Measurements from ENCODE around the gene PRCD. TPM values are rescaled to one million over a fixed set of nuclear protein-coding genes. Genes with fewer than 3 reads are reported as not detected.
A peak's percentile ranks its signal among the peaks of the same experiment; 100 is the strongest.

PRCD gene
- total RNA-seq (1 to 10 TPM; 3.2 to 3.8 TPM), polyA plus RNA-seq (ENCODE audit: insufficient read depth, low read depth, low replicate concordance) (4.6 TPM)
- long read RNA-seq, donor 1, partial matches to known transcripts, result 153 of 177 reads
- long read RNA-seq, donor 1, other reads (novel, unspliced or antisense), result 24 of 177 reads
- long read RNA-seq, donor 2, result 0 reads

GRCh38 chr17:76539631-76540271 is at the start of gene PRCD:
TSS of gene PRCD (plus strand) at chr17:76540044. CDS start at chr17:76540142, 98 bp downstream.
- H3K27ac ChIP-seq, result no peak within 1 kb of the TSS
- DNase-seq, result no peak
- H3K4me3 ChIP-seq, result no peak within 1 kb of the TSS
- WGBS, 2 donors, result 79 to 80% methylated on average over 12 to 21 of the region's 22 CpGs
- H3K36me3 ChIP-seq (ENCODE audit: low read depth, missing control alignments), result no peaks in the 10 kb centered on the region
- TF ChIP-seq POLR2A (IDR thresholded peaks at IDR 0.05) (no peak), CTCF (IDR thresholded peaks at IDR 0.05) (no peak)
- H3K27me3 ChIP-seq, result no peaks in the 10 kb centered on the region
- no peaks in the 10 kb centered on the region for H3K9me3 ChIP-seq
- intact Hi-C loops (cut with DNase I; ENCODE audit: low total_unique reads), result no loop called here
- H3K4me1 ChIP-seq, result peaks cover 42% of the 10 kb centered on the region

DNA sequence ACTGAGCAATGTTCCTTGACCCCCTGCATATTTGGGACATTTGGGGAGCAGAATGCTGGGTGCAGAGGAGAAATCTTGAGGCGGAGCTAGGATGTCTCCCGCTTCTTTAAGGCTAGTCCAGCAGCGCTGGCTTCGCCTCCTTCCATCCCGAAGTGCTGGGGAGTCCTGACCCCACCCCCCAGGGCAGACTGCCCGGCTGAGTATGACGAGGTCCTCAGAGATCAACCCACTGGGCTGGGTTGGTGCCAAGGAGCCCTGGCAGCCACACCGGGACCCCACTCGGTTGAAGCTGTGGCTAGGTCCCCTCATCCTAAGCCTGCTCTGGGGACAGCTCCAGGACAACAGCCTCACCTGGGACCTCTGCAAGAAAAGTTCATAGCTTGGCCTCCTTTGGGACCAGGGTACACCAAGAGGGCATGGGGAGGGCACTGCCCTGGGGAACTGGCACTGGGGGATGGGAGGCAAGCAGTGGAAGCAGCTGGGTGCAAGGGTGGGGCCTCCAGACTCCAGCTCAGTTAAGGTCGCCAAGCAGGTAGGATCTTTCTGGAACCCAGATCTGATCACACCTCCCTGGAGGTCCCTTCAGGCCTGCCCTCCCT is 49.6 kb upstream of the PRCD start:
- intact Hi-C loops (cut with DNase I; ENCODE audit: low total_unique reads), result no loop called here
- Histone ChIP-seq H3K36me3 (ENCODE audit: low read depth, missing control alignments) (no peaks in the 10 kb centered on the region), H3K4me1 (peaks cover 12% of the 10 kb centered on the region), H3K9me3 (no peaks in the 10 kb centered on the region), H3K4me3 (no peak overlapping the region), H3K27me3 (no peaks in the 10 kb centered on the region), H3K27ac (no peak overlapping the region)
- no peak for DNase-seq
- no peak for TF ChIP-seq POLR2A (IDR thresholded peaks at IDR 0.05)
- no peak for TF ChIP-seq CTCF (IDR thresholded peaks at IDR 0.05)
- WGBS, 2 donors, result 82 to 94% methylated on average over 8 to 10 of the region's 10 CpGs

- Histone ChIP-seq H3K9me3 (no peaks in the 10 kb centered on the region), H3K27ac (no peak overlapping the region), H3K27me3 (no peaks in the 10 kb centered on the region), H3K36me3 (ENCODE audit: low read depth, missing control alignments) (no peaks in the 10 kb centered on the region), H3K4me1 (peaks cover 12% of the 10 kb centered on the region), H3K4me3 (no peak overlapping the region)
- intact Hi-C loops (cut with DNase I; ENCODE audit: low total_unique reads), result no loop called here
- no peak for DNase-seq
- 93 to 96% methylated on average over 16 to 17 of the region's 17 CpGs for WGBS, 2 donors
- TF ChIP-seq CTCF (IDR thresholded peaks at IDR 0.05) (no peak), POLR2A (IDR thresholded peaks at IDR 0.05) (no peak)
Measured at GRCh38 chr17:76491271-76492122, 48.3 kb upstream of the PRCD start.

- Histone ChIP-seq H3K4me1 (peaks cover 12% of the 10 kb centered on the region), H3K9me3 (no peaks in the 10 kb centered on the region), H3K36me3 (ENCODE audit: low read depth, missing control alignments) (no peaks in the 10 kb centered on the region), H3K27me3 (no peaks in the 10 kb centered on the region), H3K4me3 (no peak overlapping the region), H3K27ac (peak overlapping the region; percentile 43 to 59)
- TF ChIP-seq CTCF (IDR thresholded peaks at IDR 0.05), result no peak
- no peak for TF ChIP-seq POLR2A (IDR thresholded peaks at IDR 0.05)
- WGBS, 2 donors, result 74 to 77% methylated on average over 7 to 11 of the region's 11 CpGs
- intact Hi-C loops (cut with DNase I; ENCODE audit: low total_unique reads), result no loop called here
- DNase-seq, result no peak
Measured at GRCh38 chr17:76492123-76492988, 47.5 kb upstream of the PRCD start.

Data from testis (tissue), 5 donors.